Liver (tissue), 3 donors: ENCODE measurements around the gene NEDD4.

Experiments used
- CTCF ChIP-seq: fragments of 150-350 bp; IDR thresholded peaks from 2 replicates; pipeline ENCODE4 v1.5.1; 2017; ENCODE audit warnings: improper control_type of control experiment, low read depth, low read length; ENCODE audit not compliant: missing input control
- GABPA ChIP-seq, 2 donors: IDR thresholded peaks in 1 of 2; conservative IDR thresholded peaks in 1 of 2; 2 replicates each; pipeline ENCODE4 v1.6.1; 2016; ENCODE audit warnings: antibody characterized with exemption in 2 of 2, mild to moderate bottlenecking in 1 of 2, moderate library complexity in 1 of 2
- MAX ChIP-seq: IDR thresholded peaks from 2 replicates; pipeline ENCODE4 v1.6.1; 2016; ENCODE audit warnings: antibody characterized with exemption
- SP1 ChIP-seq: IDR thresholded peaks from 2 replicates; pipeline ENCODE4 v1.6.1; 2018; ENCODE audit warnings: antibody characterized with exemption, mild to moderate bottlenecking
- YY1 ChIP-seq: IDR thresholded peaks from 2 replicates; pipeline ENCODE4 v1.6.1; 2016; ENCODE audit warnings: antibody characterized with exemption, mild to moderate bottlenecking
- donor health status: healthy.
- donor health status: healthy.

- no peak for TF ChIP-seq GABPA (IDR thresholded peaks at IDR 0.05 in 1 of 2, conservative IDR thresholded peaks at IDR 0.05 in 1 of 2)
- TF ChIP-seq SP1 = no peak
- no peak for TF ChIP-seq YY1
- TF ChIP-seq CTCF = no peak
- no peak for TF ChIP-seq MAX
Observed at GRCh38 chr15:55937040-55937439, 56.4 kb downstream of the NEDD4 start.
